Ishikawa (cell line): ENCODE measurements around the gene EIF4EBP2.

Experiments
- CEBPB ChIP-seq: IDR thresholded peaks from 2 replicates; pipeline ENCODE4 v1.6.1; 2012
- CREB1 ChIP-seq: IDR thresholded peaks from 2 replicates; pipeline ENCODE4 v1.6.1; 2012; ENCODE audit warnings: low read depth
- EGR1 ChIP-seq: IDR thresholded peaks from 2 replicates; pipeline ENCODE4 v1.6.1; 2012
- EP300 ChIP-seq: IDR thresholded peaks from 2 replicates; pipeline ENCODE4 v1.6.1; 2012; ENCODE audit warnings: borderline replicate concordance
- FOXM1 ChIP-seq: IDR thresholded peaks from 2 replicates; pipeline ENCODE4 v1.6.1; 2012; ENCODE audit warnings: low read depth, borderline replicate concordance
- MAX ChIP-seq: IDR thresholded peaks from 2 replicates; pipeline ENCODE4 v1.6.1; 2012
- NFIC ChIP-seq: IDR thresholded peaks from 2 replicates; pipeline ENCODE4 v1.6.1; 2012
- RAD21 ChIP-seq: IDR thresholded peaks from 2 replicates; pipeline ENCODE4 v1.6.1; 2012; ENCODE audit warnings: low read depth
- REST ChIP-seq: IDR thresholded peaks from 2 replicates; pipeline ENCODE4 v1.6.1; 2012; ENCODE audit warnings: low read depth, mild to moderate bottlenecking
- TAF1 ChIP-seq: IDR thresholded peaks from 2 replicates; pipeline ENCODE4 v1.6.1; 2012; ENCODE audit warnings: low read depth, mild to moderate bottlenecking
- TEAD4 ChIP-seq: IDR thresholded peaks from 2 replicates; pipeline ENCODE4 v1.6.1; 2012
- YY1 ChIP-seq: IDR thresholded peaks from 2 replicates; pipeline ENCODE4 v1.6.1; 2012; ENCODE audit warnings: low read depth
- ZBTB7A ChIP-seq: IDR thresholded peaks from 2 replicates; pipeline ENCODE4 v1.6.1; 2012; ENCODE audit warnings: low read depth
- TF ChIP-seq, protein P1 (sequence below): IDR thresholded peaks from 2 replicates; pipeline ENCODE4 v1.6.1; 2012

GRCh38 chr10:70465832-70466231 lies 61.9 kb downstream of the EIF4EBP2 start:
- no peak for TF ChIP-seq EGR1
- TF ChIP-seq TAF1: no peak
- no peak for TF ChIP-seq CEBPB
- TF ChIP-seq, protein P1, sequence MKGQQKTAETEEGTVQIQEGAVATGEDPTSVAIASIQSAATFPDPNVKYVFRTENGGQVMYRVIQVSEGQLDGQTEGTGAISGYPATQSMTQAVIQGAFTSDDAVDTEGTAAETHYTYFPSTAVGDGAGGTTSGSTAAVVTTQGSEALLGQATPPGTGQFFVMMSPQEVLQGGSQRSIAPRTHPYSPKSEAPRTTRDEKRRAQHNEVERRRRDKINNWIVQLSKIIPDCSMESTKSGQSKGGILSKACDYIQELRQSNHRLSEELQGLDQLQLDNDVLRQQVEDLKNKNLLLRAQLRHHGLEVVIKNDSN: no peak
- TF ChIP-seq CREB1: no peak
- TF ChIP-seq REST: no peak
- TF ChIP-seq EP300: no peak
- no peak for TF ChIP-seq NFIC
- no peak for TF ChIP-seq FOXM1
- no peak for TF ChIP-seq MAX
- no peak for TF ChIP-seq ZBTB7A
- no peak for TF ChIP-seq YY1
- no peak for TF ChIP-seq TEAD4
- no peak for TF ChIP-seq RAD21
